Effector CD4-positive, alpha-beta T cell (primary cell): ENCODE measurements around the gene B3GALT5. TPM values are rescaled to one million over a fixed set of nuclear protein-coding genes. Genes with fewer than 3 reads are reported as not detected.
"Not testable (repeated sequence)": the region's sequence is repeated elsewhere in the genome, so short reads cannot be mapped to it uniquely, and the experiment has no call there.

Experiments used
- DNase-seq: peaks from one replicate; pipeline ENCODE4 v3.0.0-alpha.2; 2020
- total RNA-seq: gene quantifications from one replicate; lab custom pipeline; 2026; lab: John Stamatoyannopoulos, UW

Gene B3GALT5
- total RNA-seq, result not detected

DNA sequence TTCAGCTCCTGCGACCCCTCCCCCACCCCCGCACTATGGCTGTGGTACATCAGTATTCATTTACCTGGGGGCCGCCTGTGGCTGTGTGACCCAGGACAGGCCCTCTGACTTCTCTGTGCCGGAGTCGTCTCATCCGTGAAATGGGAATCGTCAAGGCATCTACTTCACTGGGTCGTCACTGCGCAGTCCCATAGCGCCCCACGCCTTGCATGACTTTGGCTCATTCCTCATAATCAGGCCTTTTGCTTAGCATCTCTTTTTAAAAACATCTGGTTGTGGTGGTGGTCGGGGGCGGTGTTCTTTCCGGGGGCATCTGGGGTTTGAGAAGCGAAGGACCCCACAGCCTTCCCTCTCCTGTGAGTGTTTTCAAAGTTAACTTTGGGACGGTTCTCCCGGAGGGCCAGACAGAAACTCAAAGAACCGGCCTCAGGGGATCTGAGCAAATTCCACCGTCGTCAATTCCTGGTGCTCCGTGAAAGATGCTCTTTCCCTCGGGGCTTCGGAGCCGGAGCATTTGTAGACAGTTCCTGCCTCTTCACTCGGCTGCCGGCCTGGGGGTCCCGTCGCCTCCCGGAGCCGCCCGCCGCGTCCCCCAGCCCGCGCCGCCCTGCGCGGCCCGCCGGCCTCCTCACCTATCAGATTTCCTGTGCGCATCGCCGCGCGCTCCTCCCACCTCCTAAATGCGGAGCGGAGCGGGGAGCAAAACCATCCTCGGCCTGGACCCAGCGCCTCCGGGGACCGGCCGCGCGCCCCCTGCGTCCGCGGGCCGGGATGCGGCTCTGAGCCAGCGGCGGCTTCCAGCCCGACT lies at the start of gene B3GALT5:
B3GALT5 (plus strand) TSS at position 708 of the 808 bp plus-strand sequence. CDS start 47,620 bp downstream, outside the sequence.
- DNase-seq, result no peak

DNA sequence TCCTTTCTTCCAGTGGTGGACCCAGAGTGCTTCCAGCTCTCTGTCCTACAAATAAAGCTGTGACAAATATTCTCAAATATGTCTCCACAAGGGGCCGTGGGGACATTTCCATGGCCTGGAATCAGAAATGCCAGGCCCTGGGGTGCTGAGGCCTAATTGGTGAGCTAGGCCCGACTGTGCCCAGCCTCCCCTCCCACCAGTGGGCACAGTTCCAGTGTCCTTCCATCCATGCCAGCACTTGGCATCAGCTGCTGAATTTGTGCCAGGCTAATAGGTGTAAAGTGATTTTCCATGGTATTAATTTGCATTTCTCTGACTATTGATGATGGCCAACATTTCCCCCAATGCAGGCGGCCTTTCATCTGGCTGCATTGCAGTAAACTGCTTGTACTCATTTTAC lies 48.5 kb upstream of the B3GALT5 start:
- DNase-seq, result no peak

- DNase-seq, result no peak
Observed at GRCh38 chr21:39567180-39567972, 45.4 kb upstream of the B3GALT5 start.

DNA sequence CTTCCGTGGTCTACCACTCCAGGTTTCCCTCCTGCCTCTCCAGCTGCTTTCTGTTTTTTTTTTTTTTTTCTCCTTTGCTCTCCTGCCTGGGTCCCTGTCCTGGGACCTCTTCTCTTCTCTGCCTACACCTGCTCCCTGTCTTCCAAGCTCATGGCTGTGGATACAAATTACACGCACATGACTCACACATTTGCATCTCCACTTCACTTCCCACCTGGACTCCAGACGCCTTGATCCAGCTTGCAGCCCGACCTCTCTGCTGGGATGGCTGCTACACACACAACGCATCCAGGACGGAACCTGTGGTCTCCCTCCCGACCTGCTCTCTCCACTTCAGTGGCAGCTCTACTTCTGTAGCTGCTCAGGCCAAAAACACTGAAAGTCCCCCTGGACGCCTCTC lies 44.4 kb upstream of the B3GALT5 start:
- DNase-seq, result no peak

- no peak for DNase-seq
Observed at GRCh38 chr21:39575775-39576174, 37.0 kb upstream of the B3GALT5 start.

- DNase-seq, result no peak
Observed at GRCh38 chr21:39576518-39577128, 36.1 kb upstream of the B3GALT5 start.

- no peak for DNase-seq
Observed at GRCh38 chr21:39579734-39580332, 32.9 kb upstream of the B3GALT5 start.

DNA sequence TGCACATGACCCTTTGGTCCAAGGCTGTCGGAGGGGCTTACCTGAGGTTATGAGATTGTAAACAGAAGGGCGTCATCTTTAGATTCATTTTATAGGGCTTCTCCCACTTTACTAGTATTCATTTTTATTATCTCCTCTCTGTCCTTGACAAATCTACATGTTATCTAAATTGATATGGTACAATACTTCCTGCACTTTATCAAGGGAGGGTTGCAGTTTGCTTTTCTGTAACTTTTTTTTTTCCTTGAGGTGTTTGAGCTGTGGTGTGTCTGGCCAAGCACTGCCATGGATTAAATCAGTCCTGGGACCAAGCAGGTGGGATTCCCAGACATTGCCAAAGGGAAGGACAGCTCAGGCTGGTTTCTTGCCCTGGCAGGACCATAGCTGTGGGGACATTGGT lies 32.0 kb upstream of the B3GALT5 start:
- no peak for DNase-seq

DNA sequence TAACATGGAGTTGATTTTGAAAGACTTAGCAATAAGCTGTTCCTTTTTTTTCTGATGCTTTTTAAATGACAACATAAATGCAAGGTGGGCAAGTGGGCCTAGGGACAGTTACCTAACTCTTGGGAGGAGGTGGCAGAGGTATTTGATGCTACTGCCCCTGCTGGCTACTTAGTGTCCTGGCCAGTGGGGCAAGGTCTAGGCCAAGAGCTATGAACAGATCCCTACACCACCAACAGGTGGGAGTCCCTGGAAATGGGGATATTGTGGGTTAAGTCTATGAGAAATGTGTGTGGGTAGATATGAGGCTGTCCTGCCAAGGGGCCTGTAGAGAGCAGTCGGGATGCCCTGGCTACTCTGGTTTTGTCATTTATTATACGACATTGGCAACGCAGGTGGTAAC lies 31.3 kb upstream of the B3GALT5 start:
- no peak for DNase-seq

DNA sequence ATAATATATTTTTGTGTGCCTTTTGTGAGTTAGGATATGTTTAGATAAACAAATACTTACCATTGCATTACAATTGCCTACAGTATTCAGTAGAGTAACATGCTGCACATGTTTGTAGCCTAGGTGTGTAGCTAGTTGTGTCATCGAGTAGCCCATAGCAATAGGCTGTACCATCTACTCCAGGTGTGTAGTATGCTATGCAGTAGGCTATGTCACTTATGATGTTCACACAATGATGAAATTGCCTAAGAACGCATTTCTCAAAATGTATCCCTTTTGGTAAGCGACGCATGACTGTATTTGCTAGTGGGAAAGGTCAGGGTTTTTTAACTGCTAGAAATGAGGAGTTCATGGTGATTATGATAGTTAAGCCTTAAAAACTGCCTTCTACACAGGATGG lies 30.0 kb upstream of the B3GALT5 start:
- no peak for DNase-seq

GRCh38 chr21:39583586-39583985 lies 29.2 kb upstream of the B3GALT5 start:
- DNase-seq, result not testable (repeated sequence)

DNA sequence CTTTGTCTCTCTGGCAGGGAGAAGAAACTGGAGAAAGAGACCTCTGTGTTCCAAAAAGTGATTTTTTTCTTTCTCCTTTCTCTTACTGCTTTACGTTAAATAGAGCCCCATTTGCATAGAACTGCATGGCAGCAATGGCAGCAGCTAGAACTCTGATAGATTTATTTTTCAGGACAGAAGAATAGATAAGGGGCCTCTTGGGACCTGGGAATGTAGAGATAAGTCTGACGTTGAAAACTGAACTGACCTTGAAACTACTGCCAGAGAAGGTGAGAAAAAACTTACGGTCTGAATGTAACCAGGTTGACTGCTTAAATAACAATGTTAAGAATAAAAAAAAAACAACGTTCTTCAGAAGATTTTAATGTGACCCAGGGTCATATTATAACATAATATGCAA lies 25.4 kb upstream of the B3GALT5 start:
- DNase-seq, result no peak

DNA sequence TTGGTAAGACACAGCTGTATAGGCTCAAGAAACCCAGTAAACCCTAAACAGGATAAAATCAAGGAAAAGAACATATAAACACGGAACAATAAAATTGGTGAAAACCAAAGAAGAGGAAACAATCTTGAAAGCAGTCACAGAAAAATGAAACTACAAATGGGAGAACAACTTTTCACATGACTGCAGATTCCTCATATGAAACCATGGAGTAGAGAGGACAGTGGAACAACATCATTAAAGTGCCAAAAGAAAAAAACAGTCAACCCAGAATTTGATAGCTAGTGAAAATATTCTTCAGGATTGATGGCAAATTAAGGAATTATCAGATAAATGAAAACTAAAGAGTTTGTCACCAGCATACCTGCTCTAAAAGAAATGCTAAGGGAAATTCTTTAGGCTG lies 23.9 kb upstream of the B3GALT5 start:
- DNase-seq, result no peak

GRCh38 chr21:39593522-39593921 lies 19.2 kb upstream of the B3GALT5 start:
- no peak for DNase-seq

DNA sequence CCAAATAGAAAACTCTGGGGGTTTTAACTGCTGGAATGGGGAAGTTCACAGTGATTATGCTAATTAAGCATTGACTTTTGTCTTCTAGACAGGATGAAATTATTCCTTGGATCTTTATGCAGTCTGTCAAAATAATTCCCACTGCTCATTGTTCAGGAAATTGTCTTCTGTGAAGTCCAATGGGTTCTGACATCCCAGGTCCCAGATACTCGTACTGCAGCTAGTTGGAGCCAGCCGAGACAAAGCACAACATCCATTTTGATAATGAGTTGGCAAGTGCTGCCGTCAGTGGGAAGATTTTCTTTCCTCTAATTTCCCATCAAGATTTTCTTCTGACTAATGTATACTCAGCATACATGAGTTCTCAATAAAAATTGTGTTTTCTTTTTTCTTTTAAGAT lies 17.3 kb upstream of the B3GALT5 start:
- DNase-seq, result no peak

DNA sequence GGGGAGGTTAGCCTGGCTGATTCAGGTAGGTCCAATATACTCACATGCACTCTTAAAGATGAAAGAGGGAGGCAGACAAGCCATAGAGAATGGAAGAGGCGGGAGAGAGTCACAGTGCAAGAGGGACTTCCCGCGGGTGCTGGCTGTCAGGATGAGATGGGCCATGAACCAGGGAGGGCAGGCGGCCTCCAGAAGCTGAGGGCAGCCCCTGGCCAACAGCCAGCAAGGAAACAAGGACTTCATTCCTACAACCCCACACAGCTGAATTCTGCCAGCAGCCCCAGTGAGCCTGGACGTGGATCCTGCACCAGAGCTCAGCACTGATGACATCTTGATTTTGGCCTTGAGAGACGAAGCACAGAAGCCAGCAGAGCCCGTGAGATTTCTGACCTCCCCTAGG lies 15.1 kb upstream of the B3GALT5 start:
- DNase-seq, result no peak

DNA sequence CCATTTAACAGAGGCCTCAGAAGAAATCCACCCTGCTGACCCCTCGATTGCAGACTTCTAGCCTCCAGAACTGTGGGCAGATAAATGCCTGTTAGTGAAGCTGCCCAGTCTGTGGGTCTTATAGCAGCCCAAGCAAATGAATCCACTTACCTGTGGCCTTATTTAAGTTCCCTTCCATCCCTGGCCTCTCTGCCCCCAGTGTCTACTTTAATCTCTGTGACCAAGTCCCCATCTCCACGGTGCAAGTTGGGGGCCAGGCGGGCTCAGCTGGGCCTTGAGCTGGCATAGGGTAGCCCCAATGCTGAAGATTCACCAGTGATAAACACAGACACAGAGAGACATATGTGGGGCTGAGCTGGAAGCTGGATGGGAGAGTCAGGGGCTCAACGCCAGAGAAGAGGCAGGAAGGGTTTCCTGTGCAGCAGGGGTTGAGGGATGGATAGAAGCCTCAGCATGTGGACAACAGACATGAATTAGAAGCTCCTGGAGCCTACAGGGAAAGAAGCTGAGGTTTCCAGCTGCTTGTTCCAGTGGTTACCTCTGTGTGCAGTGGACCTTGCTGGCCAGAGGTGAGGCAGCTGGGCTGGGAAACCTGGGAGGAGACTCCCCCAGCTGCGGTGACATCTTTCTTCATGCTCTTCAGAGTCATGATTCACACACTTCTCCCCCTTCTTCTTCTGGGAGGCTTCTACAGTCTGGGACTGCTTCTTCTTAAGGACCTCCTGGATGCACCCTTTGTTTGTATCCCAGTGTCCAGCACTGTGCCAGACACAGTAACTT lies 13.4 kb upstream of the B3GALT5 start:
- DNase-seq, result no peak

DNA sequence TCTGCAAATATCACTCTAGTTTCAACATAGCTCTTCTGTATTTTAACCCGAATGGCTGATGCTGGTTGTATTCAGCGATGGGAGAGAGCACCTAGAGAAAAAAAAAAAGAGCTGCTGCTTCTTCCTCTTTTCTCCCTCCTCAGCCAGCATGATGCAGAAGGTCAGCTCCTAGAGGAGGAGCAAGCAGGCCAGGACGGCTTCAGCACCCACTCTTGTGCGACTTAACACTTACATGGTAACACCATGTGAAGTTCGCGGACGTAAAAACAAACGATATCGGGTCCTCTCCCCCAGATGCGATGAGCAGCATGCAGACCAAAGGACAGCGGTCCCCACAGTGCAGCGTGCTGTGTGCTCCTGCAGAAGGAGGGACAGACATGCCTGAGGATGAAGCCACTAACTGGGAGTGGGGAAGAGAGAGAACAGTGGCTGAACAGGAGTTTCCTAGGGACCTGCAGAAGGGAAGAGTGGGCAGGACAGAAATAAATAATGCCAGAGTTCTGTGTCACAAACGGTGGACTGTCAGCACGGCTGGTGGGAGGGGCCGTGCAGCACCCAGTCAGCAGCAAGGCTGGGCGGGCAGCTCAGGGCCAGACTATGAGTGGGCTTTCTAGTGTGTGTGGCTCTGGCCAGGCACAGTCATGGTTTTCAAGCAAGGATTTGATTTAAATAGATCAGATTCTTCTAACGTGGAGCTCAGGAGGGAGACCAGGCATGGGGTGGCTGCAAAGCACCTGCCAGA lies 11.4 kb upstream of the B3GALT5 start:
- no peak for DNase-seq

GRCh38 chr21:39602076-39602689 lies 10.6 kb upstream of the B3GALT5 start:
- no peak for DNase-seq

DNA sequence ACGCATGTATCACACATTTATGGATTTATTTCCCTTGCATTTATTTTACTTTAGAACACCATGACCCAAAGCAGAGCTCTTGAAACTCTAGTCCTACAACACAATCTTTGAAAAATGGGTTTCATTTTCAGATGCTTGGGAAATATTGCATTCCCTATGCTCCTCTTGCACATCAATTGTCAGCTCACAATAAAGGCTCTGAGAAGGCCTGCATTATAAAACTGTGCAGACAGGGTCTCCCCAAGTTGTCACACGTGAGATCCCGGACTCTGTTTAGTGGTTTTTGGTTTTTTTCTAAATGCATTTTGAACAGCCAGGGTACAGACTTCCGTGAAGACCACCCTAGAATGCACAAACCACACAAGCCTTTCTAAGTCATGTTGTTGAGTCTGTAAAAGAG lies 9.9 kb upstream of the B3GALT5 start:
- DNase-seq, result no peak

GRCh38 chr21:39604951-39605350 lies 7.8 kb upstream of the B3GALT5 start:
- DNase-seq, result no peak
